HepG2 (cell line): Measurements from ENCODE around the gene RAB17. TPM values are rescaled to one million over a fixed set of nuclear protein-coding genes. Genes with fewer than 3 reads are reported as not detected.

Experiments
- ATRX ChIP-seq: sonication (generic); formaldehyde crosslinking; IDR thresholded peaks from 2 replicates; pipeline ENCODE4 v1.4.0; 2020; ENCODE audit warnings: missing genetic modification reagents, borderline replicate concordance
- CENPX ChIP-seq: sonication (generic); formaldehyde crosslinking; IDR thresholded peaks from 2 replicates; pipeline ENCODE4 v1.9.0; 2021; ENCODE audit warnings: mild to moderate bottlenecking, missing genetic modification reagents, moderate library complexity
- CREM ChIP-seq, 2 experiments: sonication (generic) in 1 of 2; formaldehyde crosslinking in 1 of 2; IDR thresholded peaks; 2 replicates each; pipeline versions ENCODE4 v1.4.0 to v1.6.1; 2016 to 2020; ENCODE audit warnings: antibody characterized with exemption in 1 of 2, mild to moderate bottlenecking in 1 of 2, missing genetic modification reagents in 1 of 2
- HNF4A ChIP-seq: sonication (generic); formaldehyde crosslinking; IDR thresholded peaks from 2 replicates; pipeline ENCODE4 v1.4.0; 2020; ENCODE audit warnings: missing genetic modification reagents
- JUN ChIP-seq: sonication (generic); formaldehyde crosslinking; IDR thresholded peaks from 2 replicates; pipeline ENCODE4 v1.4.0; 2020; ENCODE audit warnings: mild to moderate bottlenecking, missing genetic modification reagents
- LBX2 ChIP-seq: sonication (generic); formaldehyde crosslinking; IDR thresholded peaks from 2 replicates; pipeline ENCODE4 v1.5.0; 2020; ENCODE audit warnings: missing genetic modification reagents, mild to moderate bottlenecking, borderline replicate concordance
- MLX ChIP-seq: IDR thresholded peaks from 2 replicates; pipeline ENCODE4 v1.6.1; 2016
- MXI1 ChIP-seq: IDR thresholded peaks from 3 replicates; pipeline ENCODE4 v1.6.1; 2012; ENCODE audit warnings: low read depth, low read length, inconsistent platforms, borderline replicate concordance
- NKX3-1 ChIP-seq: sonication (generic); formaldehyde crosslinking; IDR thresholded peaks from 2 replicates; pipeline ENCODE4 v1.5.0; 2020; ENCODE audit warnings: missing genetic modification reagents
- PBX2 ChIP-seq: IDR thresholded peaks from 2 replicates; pipeline ENCODE4 v1.6.1; 2016; ENCODE audit warnings: control low read depth
- RBFOX2 ChIP-seq: fragments of 200-400 bp; formaldehyde crosslinking; IDR thresholded peaks from 2 replicates; pipeline ENCODE4 v1.6.1; 2017; ENCODE audit warnings: low read depth, mild to moderate bottlenecking, low read length
- REXO4 ChIP-seq: sonication (generic); formaldehyde crosslinking; IDR thresholded peaks from 2 replicates; pipeline ENCODE4 v1.8.0; 2022; ENCODE audit warnings: missing genetic modification reagents, mild to moderate bottlenecking, borderline replicate concordance
- SATB2 ChIP-seq: sonication (generic); formaldehyde crosslinking; IDR thresholded peaks from 2 replicates; pipeline ENCODE4 v1.5.0; 2020; ENCODE audit warnings: missing genetic modification reagents
- SETDB1 ChIP-seq: sonication (generic); formaldehyde crosslinking; IDR thresholded peaks from 2 replicates; pipeline ENCODE4 v1.5.1; 2020; ENCODE audit warnings: missing genetic modification reagents, mild to moderate bottlenecking, borderline replicate concordance
- SIN3B ChIP-seq: fragments of 150-350 bp; IDR thresholded peaks from 2 replicates; pipeline ENCODE4 v1.6.1; 2014; ENCODE audit warnings: low read length
- SIX1 ChIP-seq: sonication (generic); formaldehyde crosslinking; IDR thresholded peaks from 2 replicates; pipeline ENCODE4 v1.4.0; 2020; ENCODE audit warnings: missing genetic modification reagents, borderline replicate concordance
- SNAPC5 ChIP-seq: sonication (generic); formaldehyde crosslinking; IDR thresholded peaks from 2 replicates; pipeline ENCODE4 v1.8.1; 2023; ENCODE audit warnings: mild to moderate bottlenecking, missing genetic modification reagents, borderline replicate concordance
- ZMAT3 ChIP-seq: sonication (generic); formaldehyde crosslinking; conservative IDR thresholded peaks from 2 replicates; pipeline ENCODE4 v1.7.0; 2021; ENCODE audit warnings: missing genetic modification reagents
- ZMYM4 ChIP-seq: sonication (generic); formaldehyde crosslinking; IDR thresholded peaks from 2 replicates; pipeline ENCODE4 v1.8.1; 2023; ENCODE audit warnings: mild to moderate bottlenecking, missing genetic modification reagents
- ZNF121 ChIP-seq: sonication (generic); formaldehyde crosslinking; IDR thresholded peaks from 2 replicates; pipeline ENCODE4 v1.5.0; 2020; ENCODE audit warnings: mild to moderate bottlenecking, missing genetic modification reagents
- ZNF124 ChIP-seq: sonication (generic); formaldehyde crosslinking; IDR thresholded peaks from 2 replicates; pipeline ENCODE4 v1.4.0; 2020; ENCODE audit warnings: missing genetic modification reagents
- ZNF280D ChIP-seq: sonication (generic); formaldehyde crosslinking; IDR thresholded peaks from 2 replicates; pipeline ENCODE4 v1.5.1; 2020; ENCODE audit warnings: mild to moderate bottlenecking, missing genetic modification reagents
- ZNF333 ChIP-seq: sonication (generic); formaldehyde crosslinking; IDR thresholded peaks from 2 replicates; pipeline ENCODE4 v1.4.0; 2020; ENCODE audit warnings: mild to moderate bottlenecking, missing genetic modification reagents, borderline replicate concordance
- ZNF335 ChIP-seq: sonication (generic); formaldehyde crosslinking; IDR thresholded peaks from 2 replicates; pipeline ENCODE4 v1.4.0; 2020; ENCODE audit warnings: missing genetic modification reagents
- ZNF431 ChIP-seq: sonication (generic); formaldehyde crosslinking; IDR thresholded peaks from 2 replicates; pipeline ENCODE4 v1.9.0; 2022; ENCODE audit warnings: missing genetic modification reagents, low read depth, mild to moderate bottlenecking, borderline replicate concordance
- ZNF562 ChIP-seq: sonication (generic); formaldehyde crosslinking; IDR thresholded peaks from 2 replicates; pipeline ENCODE4 v1.8.0; 2022; ENCODE audit warnings: missing genetic modification reagents, borderline replicate concordance
- ZNF652 ChIP-seq: IDR thresholded peaks from 2 replicates; pipeline ENCODE4 v1.6.1; 2016; ENCODE audit warnings: low read depth, borderline replicate concordance
- ZNF678 ChIP-seq: sonication (generic); formaldehyde crosslinking; IDR thresholded peaks from 2 replicates; pipeline ENCODE4 v1.4.0; 2020; ENCODE audit warnings: mild to moderate bottlenecking, missing genetic modification reagents
- polyA plus RNA-seq, 8 experiments: library from polyadenylated mRNA; depleted of rRNA in 3 of 8; stranded (reverse) in 7 of 8; unstranded in 1 of 8; fragments of >200 nt; fragmentation: Illumina TruSeq in 4 of 8; extraction: Trizol in 4 of 8; gene quantifications; 2 replicates each; pipeline versions ENCODE4 v1.2.1 to v1.2.3, GENCODE V29; 2011 to 2016; ENCODE audit warnings: low read depth in 4 of 8, missing spikeins in 1 of 8, mixed read lengths in 1 of 8; ENCODE audit not compliant: insufficient read depth in 1 of 8
- total RNA-seq, 5 experiments: library from RNA; depleted of rRNA; stranded (reverse); fragments of >200 nt; fragmentation: Illumina TruSeq; extraction: Trizol; gene quantifications; 2 replicates each; pipeline ENCODE4 v1.2.3, GENCODE V29; 2016; ENCODE audit warnings: low read depth in 1 of 5

Gene RAB17
- total and polyA plus RNA-seq, 2 of the 13 experiments (the other 11 are each of a cell fraction or from before 2014, with no cell fraction given), result 68.0 to 124 TPM

GRCh38 chr2:237551071-237551574 lies 39.4 kb downstream of the RAB17 start (continued):
- TF ChIP-seq PBX2 (CRISPR knock-in tag) (no peak), SIX1 (CRISPR knock-in tag) (no peak), ATRX (CRISPR knock-in tag) (no peak), ZMYM4 (CRISPR knock-in tag) (0 out of 2 replicates have a peak, but pooled peaks have one; percentile 11), NKX3-1 (CRISPR knock-in tag) (no peak), ZNF333 (no peak), CREM (IDR thresholded peaks at IDR 0.05) (no peak), CREM (CRISPR knock-in tag; IDR thresholded peaks at IDR 0.05) (no peak), RBFOX2 (no peak), SATB2 (CRISPR knock-in tag) (no peak), ZNF335 (CRISPR knock-in tag) (no peak), SIN3B (no peak), SETDB1 (CRISPR knock-in tag) (no peak), SNAPC5 (CRISPR knock-in tag) (no peak), ZNF678 (CRISPR knock-in tag) (no peak), ZNF562 (CRISPR knock-in tag) (no peak), ZNF652 (CRISPR knock-in tag) (no peak), ZNF121 (no peak), ZMAT3 (peak; percentile 79; the same call in 1 of the 2 replicates), LBX2 (0 out of 2 replicates have a peak, but pooled peaks have one; percentile 54), ZNF124 (CRISPR knock-in tag) (no peak), JUN (no peak), MLX (CRISPR knock-in tag) (no peak), ZNF280D (CRISPR knock-in tag) (no peak), CENPX (CRISPR knock-in tag) (no peak), HNF4A (CRISPR knock-in tag) (peak; percentile 69), ZNF431 (CRISPR knock-in tag) (peak; percentile 68; the same call in 1 of the 2 replicates), REXO4 (CRISPR knock-in tag) (no peak), MXI1 (no peak)
